ENCODE data around the gene ZSWIM8.

The ZSWIM8 gene

GRCh38 chr10:73798927-73799560 lies 13.6 kb downstream of the ZSWIM8 start:
- no peak for DNase-seq

DNA sequence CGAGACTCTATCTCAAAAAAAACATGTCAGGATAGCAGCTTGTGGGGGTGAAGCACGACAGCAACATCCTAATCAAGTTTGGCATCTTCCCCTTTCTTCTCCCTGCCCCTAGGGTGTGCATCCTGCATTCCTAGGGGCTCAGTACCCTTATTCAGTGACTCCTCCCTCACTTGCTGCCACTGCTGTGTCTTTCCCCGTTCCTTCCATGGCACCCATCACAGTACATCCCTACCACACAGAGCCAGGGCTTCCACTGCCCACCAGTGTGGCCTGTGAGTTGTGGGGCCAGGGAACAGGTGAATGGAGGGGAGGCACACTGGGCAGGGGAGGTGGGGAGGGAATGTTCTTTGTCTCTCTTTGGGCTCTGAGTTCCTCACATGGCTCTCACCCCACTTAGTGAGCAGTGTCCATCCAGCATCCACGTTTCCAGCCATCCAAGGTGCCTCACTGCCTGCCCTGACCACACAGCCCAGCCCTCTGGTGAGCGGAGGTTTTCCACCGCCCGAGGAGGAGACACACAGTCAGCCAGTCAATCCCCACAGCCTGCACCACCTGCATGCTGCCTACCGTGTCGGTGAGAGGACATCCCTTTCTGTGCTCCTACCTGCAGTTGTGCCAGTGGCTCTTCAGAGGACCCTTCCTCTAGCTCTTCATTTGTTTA lies 14.6 kb downstream of the ZSWIM8 start:
- DNase-seq: no peak

GRCh38 chr10:73800560-73801252 lies 15.3 kb downstream of the ZSWIM8 start:
- DNase-seq: no peak

DNA sequence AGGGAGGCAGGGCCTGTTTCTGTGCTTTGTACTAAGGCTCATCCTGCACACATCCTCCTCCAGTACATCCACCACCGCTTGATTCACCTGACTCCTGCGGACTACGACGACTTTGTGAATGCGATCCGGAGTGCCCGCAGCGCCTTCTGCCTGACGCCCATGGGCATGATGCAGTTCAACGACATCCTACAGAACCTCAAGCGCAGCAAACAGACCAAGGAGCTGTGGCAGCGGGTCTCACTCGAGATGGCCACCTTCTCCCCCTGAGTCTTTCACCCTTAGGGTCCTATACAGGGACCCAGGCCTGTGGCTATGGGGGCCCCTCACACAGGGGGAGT lies 15.8 kb downstream of the ZSWIM8 start:
- no peak for DNase-seq

DNA sequence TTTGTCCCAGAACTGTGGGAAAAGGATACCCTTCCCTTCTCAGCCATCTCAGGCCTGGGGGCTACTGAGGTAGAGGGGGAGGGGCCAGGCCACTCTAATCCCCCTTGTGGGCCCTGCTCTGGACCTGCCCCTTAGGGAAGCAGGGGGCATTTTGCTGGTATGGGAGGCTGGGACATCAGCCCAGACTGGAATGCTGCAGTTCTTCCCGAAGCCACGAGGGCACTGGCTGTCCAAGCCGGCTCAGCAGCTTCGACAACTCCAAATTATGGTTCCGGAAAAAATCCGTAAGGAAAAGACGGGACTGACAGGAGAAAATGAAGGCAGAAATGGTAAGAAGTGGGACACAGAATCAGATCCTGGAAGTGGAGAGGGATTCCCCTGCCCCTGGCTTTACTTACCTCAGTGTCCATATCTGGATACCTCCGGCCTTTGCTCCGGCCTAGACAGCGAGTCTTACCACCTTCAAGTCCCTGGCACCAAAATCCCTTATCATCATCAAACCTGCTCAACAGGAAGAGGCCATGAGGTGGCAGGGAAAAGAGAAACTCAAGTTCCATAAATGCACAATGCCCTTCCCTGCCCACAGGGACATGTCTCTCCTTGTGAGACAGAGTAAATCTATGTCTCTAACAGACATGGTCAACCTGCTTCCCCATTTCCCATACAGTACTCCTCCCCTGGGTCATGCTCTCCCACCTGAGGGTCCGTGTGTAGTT lies 17.0 kb downstream of the ZSWIM8 start:
- DNase-seq: no peak

GRCh38 chr10:73803680-73804286 lies 18.4 kb downstream of the ZSWIM8 start:
- no peak for DNase-seq

GRCh38 chr10:73806176-73806950 lies 21.0 kb downstream of the ZSWIM8 start:
- DNase-seq: no peak

DNA sequence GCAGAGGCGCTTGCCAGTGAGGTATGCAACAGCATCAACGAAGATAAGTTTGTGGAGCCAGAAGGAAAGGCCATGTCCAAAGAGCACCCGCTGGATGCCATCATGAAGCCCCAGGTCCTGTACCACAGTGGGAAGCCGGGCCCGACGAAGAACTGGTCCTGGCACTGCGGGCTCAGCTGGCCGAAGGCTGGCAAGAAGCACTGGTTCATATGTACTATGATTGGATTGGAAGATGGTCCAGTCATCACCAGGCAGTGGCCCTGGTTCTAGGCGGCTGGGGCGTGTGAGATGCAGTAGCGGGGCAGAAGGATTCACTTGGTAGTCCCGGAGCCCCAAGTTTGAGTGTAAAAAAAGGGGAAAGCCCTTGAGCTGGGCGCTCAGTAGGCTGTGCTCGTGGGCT lies 22.1 kb downstream of the ZSWIM8 start:
- DNase-seq: no peak

DNA sequence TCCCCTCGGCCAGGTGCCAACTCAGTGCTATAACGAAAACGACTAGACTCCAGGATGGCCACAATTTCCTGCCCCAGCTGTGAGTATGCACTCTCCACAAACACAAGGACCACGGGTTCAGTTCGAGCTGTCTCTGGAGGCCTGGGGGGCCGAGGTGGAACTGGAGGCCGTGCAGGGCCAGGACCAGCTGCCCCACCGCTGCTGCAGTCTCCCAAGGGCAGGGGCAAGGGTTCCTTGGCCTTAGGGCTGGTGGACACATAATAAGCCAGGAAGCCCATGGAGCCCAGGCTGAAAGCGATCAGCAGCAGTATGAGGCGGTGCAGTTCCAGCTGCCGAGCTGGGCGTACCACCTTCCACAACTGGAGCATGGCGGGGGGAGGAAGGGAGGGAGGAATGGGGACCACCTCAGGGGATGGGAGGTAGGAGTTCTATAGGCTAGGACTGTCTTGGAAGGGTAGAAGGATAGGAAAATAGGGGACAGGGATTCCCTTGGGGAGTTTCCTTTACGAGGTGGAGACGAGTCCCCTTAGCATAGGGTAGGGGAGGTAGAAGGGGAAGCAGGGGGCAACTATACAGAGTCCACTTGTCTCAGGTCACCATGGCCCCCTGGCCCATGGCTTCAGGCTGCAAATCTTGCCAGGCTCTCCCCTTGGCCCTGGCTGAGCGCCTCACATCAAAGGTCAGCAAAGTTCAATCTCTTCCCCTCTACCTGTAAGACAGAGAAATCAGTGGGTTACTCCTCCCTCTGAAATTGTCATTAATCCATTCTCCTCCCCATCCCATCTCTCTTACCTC lies 22.8 kb downstream of the ZSWIM8 start:
- no peak for DNase-seq

GRCh38 chr10:73809061-73809818 lies 23.8 kb downstream of the ZSWIM8 start:
- DNase-seq: no peak

DNA sequence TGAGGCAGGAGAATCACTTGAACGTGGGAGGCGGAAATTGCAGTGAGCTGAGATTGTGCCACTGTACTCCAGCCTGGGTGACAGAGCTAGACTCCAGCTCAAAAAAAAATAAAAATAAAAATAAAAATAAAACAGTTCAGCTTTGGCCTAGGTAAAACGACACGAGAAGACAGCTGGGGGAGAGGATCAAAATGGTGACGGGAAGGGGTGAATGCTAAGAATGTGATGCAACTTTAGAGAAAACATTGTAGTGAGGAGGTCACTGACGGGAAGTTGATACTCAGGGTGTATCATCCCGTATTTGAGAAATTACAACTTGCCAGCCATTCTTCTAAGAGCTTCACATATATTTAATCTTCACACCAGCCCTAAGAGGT lies 24.9 kb downstream of the ZSWIM8 start:
- no peak for DNase-seq

- no peak for DNase-seq
Observed at GRCh38 chr10:73810735-73811465, 25.5 kb downstream of the ZSWIM8 start.

- no peak for DNase-seq
Observed at GRCh38 chr10:73812657-73813056, 27.3 kb downstream of the ZSWIM8 start.

GRCh38 chr10:73813333-73813732 lies 27.9 kb downstream of the ZSWIM8 start:
- no peak for DNase-seq

DNA sequence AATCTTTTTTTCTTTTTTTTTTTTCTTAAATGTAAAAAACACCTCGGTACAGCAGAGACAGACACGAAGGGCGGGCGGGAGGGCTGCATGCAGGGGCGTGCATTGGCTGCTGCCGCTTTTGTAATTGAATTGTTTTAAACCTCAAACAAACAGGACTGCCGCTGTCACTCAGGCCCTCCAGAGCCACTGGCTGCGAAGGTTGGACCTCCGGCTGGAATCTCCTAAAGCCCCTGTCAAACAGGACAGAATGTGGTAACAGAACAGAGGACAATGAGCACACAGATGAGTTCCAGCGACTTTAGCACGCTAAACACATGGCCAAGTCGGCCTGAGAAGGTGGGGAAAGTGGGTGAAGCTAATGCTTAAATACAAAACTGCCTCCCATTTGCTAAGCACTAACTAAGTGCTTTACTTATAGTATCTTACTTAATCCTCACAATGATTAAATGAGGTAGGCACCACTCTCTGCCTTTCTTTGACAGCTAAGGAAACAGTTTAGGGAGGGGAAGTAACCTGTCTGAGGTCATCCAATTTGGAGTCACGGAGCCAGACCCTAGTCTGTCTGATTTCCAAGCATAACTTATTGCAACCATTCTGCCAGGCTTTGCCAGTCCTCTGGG lies 29.0 kb downstream of the ZSWIM8 start:
- DNase-seq: no peak

- DNase-seq: no peak
Observed at GRCh38 chr10:73814896-73815718, 29.7 kb downstream of the ZSWIM8 start.

DNA sequence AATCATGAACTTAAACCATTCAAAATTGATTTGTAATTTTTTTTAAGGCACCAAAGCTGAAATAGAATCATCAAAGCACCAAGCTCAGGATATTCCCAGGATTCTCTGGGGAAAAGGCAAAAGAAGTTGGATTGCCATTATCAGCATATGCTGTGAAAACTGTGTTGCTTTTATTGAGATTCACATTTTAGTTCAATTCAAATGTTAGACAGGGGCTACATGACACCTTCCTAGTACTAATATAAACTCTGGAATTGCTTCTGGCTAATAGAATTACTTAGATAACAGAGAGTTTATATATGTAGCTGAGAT lies 30.3 kb downstream of the ZSWIM8 start:
- DNase-seq: no peak

- no peak for DNase-seq
Observed at GRCh38 chr10:73816917-73817729, 31.7 kb downstream of the ZSWIM8 start.

Measured in NCI-H1436 treated with DMSO at 0.1 percent for 48 hours (cell line).